Measurements from ENCODE around the gene FANCI. TPM values are rescaled to one million over a fixed set of nuclear protein-coding genes. Genes with fewer than 3 reads are reported as not detected.
"Not testable (repeated sequence)": the region's sequence is repeated elsewhere in the genome, so short reads cannot be mapped to it uniquely, and the experiment has no call there.

FANCI gene
- total and polyA plus RNA-seq, 8 donors: 5.7 to 43.8 (median 9.1) TPM

GRCh38 chr15:89230277-89230676 lies 13.5 kb upstream of the FANCI start:
- no peaks in the 10 kb centered on the region for H3K36me3 ChIP-seq
- H3K4me1 ChIP-seq: no peaks in the 10 kb centered on the region
- TF ChIP-seq POLR2A (IDR thresholded peaks at IDR 0.05): no peak
- TF ChIP-seq EP300 (IDR thresholded peaks at IDR 0.05): no peak
- TF ChIP-seq CTCF (IDR thresholded peaks at IDR 0.05): no peak
- TF ChIP-seq POLR2AphosphoS5 (IDR thresholded peaks at IDR 0.05): no peak
- no peak overlapping the region for H3K27ac ChIP-seq
- H3K27me3 ChIP-seq: no peaks in the 10 kb centered on the region
- no peak for DNase-seq
- WGBS, 5 donors: 32 to 43% (median 35%) methylated on average over 5 of the region's 5 CpGs
- intact Hi-C loops (cut with DNase I; ENCODE audit: low total_unique reads): loop anchor here (10.0 kb wide), 1 partner anchor 115 kb away; no protein-coding TSS in a partner anchor
- H3K4me3 ChIP-seq: no peak overlapping the region
- no peaks in the 10 kb centered on the region for H3K9me3 ChIP-seq

GRCh38 chr15:89231832-89232231 lies 11.9 kb upstream of the FANCI start:
- Histone ChIP-seq H3K9me3 (no peaks in the 10 kb centered on the region), H3K27ac (no peak overlapping the region), H3K4me3 (no peak overlapping the region), H3K36me3 (no peaks in the 10 kb centered on the region), H3K27me3 (no peaks in the 10 kb centered on the region), H3K4me1 (no peaks in the 10 kb centered on the region)
- TF ChIP-seq POLR2A (IDR thresholded peaks at IDR 0.05) (no peak), POLR2AphosphoS5 (IDR thresholded peaks at IDR 0.05) (no peak), EP300 (IDR thresholded peaks at IDR 0.05) (no peak), CTCF (IDR thresholded peaks at IDR 0.05) (no peak)
- intact Hi-C loops (cut with DNase I; ENCODE audit: low total_unique reads): loop anchor here (10.0 kb wide), 1 partner anchor 113 kb away; no protein-coding TSS in a partner anchor
- no peak for DNase-seq

- H3K27ac ChIP-seq, DNase-seq, H3K36me3 ChIP-seq, H3K4me3 ChIP-seq, H3K9me3 ChIP-seq, H3K27me3 ChIP-seq: not testable (repeated sequence)
- 87 to 91% (median 89%) methylated on average over 12 of the region's 12 CpGs for WGBS, 5 donors
- H3K4me1 ChIP-seq: peaks cover 5 to 23% (median 20%) of the 10 kb centered on the region in 4 donors
- intact Hi-C loops (cut with DNase I; ENCODE audit: low total_unique reads): loop anchor here (10.0 kb wide), 1 partner anchor 105 kb away; no protein-coding TSS in a partner anchor
Observed at GRCh38 chr15:89239883-89240810, 3.6 kb upstream of the FANCI start.

- intact Hi-C loops (cut with DNase I; ENCODE audit: low total_unique reads): no loop called here
- Histone ChIP-seq H3K4me3 (peak overlapping the region; percentile 74 to 97 (median 87)), H3K27ac (peak overlapping the region; percentile 12 to 77 (median 74)), H3K27me3 (no peaks in the 10 kb centered on the region), H3K36me3 (peaks cover 0 to 2% (median 0%) of the 10 kb centered on the region in 4 donors), H3K4me1 (peaks cover 5 to 23% (median 20%) of the 10 kb centered on the region in 4 donors), H3K9me3 (peaks cover 0 to 7% (median 0%) of the 10 kb centered on the region in 4 donors)
- DNase-seq: peak in 1 of 2 donors; percentile 11
- TF ChIP-seq POLR2A (IDR thresholded peaks at IDR 0.05): no peak
- no peak for TF ChIP-seq EP300 (IDR thresholded peaks at IDR 0.05)
- TF ChIP-seq POLR2AphosphoS5 (IDR thresholded peaks at IDR 0.05): no peak
- TF ChIP-seq CTCF (IDR thresholded peaks at IDR 0.05): no peak
- 25 to 38% (median 25%) methylated on average over 20 of the region's 20 CpGs for WGBS, 5 donors
Observed at GRCh38 chr15:89243046-89243690, 611 bp upstream of the FANCI start.
